Activated T-cell treated with anti-CD3 and anti-CD28 coated beads, Interleukin-2, amount 50 U/mL, for 1 hour (primary cell): Measurements from ENCODE around the gene TGFA.
A peak's percentile ranks its signal among the peaks of the same experiment; 100 is the strongest.

Experiments used
- DNase-seq: peaks from one replicate; pipeline ENCODE4 v3.0.0-alpha.2; 2020

The TGFA gene

GRCh38 chr2:70461414-70461813, 92.2 kb downstream of the TGFA start:
- no peak for DNase-seq

DNA sequence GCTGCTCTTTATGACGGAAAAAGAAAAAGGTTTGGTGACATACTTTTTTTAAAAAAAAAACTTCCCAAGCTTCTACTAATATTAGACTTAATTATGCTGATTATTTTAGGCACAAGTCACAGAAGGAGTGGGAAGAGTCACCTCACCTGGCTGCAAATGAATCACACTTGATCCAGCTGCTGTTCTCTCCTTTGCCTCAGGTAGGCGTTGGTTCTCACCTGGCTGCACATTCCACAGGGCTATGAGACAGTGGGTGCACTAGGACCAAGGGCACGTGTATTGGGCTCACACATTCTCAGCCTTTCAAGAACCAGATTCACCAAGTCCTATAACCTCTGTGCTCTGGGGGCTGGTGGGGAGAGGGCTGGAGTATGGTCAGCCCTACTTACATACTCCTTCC, 93.3 kb downstream of the TGFA start:
- DNase-seq = no peak

DNA sequence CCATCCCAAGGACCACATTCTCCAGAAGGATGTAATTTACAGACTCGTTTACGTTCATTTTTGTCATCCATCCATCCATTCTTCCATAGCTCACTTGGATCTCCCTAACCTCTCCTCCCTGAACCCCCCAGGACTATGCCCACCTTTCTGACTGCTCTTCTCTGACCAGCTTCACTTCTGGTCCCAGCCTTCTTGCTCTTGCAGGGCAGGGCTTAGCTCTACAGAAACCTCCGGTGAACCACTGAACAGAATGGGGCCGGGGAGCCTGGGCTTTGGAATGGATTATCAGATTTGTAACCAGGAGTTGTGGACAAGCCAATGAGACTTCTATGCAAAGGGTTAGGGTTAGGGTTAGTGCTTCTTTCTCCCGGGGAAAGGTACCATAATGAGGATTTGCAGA, 95.0 kb downstream of the TGFA start:
- no peak for DNase-seq

DNA sequence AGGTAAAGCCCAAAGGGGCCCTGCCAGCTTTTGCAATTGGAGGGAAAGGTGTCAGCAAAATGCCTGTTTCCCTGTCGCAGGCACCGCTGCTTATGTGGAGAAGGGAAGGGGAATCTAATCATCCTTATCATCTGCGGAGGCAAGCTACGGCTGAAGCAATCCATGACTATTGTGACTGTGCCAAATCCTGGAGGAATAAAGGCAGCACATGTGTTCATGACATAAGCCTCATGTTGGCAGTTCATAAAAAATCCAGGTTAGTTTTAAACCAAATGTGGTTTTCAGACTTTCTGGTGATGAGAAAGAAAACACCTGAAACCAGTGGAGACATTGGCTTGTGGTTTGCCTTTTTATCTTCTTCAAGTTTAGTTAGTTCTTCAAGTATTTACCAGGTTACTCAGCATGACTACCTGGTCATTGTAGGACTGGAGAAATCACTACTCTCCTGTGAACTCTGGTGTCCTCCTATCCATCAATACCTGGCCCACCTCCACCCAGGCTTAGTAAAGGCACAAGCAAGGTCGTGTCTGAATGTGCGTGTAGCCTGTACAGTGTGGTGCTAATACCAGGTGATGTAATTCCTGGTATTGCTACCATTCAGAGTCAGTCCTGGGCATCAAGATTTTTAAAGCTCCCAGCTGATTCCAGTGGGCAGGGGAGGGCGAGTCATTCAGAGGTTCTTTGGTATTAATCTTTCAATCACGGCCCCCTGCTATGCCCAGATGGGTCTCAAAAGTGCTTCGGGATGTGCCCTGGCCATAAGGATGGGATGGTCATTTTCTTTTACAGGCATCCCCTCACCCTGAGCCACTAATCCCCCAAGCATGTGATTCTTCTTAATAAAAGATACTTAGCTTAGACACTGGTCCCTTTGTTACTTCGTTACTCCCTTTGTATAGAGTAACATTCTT, 96.8 kb downstream of the TGFA start:
- no peak for DNase-seq

- no peak for DNase-seq
These were observed 98.6 kb downstream of the TGFA start for GRCh38 chr2:70454936-70455544.

DNA sequence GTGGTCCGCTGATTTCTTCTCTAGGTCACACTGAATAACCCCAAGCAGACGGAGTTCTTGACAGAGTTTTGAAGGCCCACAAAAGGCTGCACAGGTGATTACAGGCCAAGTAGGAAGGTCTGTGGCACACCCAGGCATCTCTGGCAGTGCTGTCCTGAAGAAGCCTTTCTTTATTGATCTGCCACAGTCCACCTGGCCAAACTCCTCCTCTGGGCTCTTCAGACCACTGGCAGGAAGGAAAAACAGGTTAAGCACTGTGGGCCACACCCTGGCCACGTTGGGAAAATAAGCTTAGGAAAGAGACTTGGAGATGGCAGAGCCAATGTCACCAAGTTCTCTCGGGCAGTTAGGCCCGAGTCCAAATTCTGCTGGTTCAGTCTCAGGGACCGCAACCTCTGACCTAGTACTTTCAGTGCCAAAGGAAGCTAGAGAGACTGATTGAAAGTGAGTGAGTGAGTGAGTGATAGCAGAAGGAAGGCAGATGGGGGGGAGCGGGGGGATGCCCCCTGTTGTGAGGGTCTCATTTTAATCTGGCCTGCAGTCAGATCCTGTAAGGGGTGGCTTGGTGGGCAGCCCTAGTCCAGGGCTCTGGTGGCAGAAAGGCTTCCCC, 102.9 kb downstream of the TGFA start:
- DNase-seq = no peak

DNA sequence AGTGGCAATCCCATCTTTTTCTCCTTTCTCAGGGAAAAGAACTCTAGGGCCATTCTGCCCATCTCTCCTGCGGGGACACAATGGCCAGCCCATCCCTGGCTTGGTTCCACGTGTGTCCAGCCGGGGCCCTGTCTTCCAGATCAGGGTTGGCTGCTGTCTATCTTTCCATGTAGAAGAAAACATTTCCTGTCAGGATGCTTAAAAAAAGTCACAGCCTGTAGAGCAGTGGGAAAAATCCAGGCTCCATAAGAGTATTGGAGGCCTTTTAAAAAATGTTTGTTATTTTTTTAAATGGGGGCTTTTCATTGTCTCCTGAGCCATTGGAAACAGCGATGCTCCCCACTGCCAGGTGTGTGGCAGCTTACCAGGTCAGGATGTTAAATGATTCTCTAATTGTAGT, 105.6 kb downstream of the TGFA start:
- no peak for DNase-seq

DNA sequence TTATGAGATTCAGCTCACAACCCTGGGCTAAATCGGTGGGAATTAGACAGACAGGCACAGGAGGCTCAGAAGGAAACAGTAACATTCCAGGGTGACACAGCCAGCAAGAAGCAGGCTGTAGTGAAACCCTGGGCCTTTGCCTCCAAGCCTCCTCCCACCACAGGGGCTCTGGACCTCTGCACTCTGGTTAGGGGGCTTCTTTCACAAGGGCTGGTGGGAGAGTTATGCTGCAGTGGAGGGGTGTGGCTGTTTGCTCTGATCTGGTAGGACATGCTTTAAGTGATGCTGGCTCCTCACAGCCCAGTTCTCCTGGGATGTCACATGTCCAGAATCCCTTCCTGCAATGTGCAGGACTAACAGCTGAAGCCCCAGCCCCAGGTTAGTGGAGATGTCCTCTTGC, 109.9 kb downstream of the TGFA start:
- DNase-seq = no peak

GRCh38 chr2:70443078-70443465, 110.6 kb downstream of the TGFA start:
- no peak for DNase-seq

DNA sequence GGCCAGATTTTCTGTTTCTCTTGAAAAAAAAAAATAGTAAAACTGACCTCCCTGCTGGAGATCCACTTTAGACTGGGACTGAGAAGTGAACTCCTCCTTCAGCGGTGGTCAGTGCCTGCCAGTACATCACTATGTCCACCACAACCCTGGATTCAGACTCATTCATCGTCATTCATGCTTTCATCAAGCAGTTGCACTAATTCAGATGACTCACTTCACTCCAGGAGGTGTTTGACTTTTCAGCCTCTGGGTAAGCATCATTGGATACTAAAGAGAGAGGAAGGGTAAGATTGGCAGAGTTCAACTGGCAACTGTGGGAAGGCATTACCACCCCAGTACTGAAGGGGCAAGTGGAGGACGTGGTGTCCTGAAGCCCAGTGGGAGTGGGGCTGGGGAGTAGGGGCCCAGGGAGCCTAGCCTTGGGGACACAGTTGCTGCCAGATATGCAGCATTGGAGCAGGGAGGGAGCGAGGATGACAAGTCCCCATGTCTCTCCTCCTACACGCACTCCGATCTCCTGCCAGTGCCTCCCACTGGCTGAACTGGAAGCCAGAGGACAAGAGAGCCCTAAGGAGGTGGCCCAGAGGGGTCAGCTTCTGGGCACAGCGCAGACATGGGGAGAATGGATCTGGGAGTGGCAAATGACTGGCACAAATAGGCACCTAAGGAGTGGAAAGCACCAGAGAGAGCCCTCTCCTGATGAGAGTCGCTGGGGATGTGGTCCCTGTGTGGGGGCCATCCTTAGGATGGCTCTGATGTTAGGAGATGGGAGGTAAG, 111.1 kb downstream of the TGFA start:
- DNase-seq = no peak

GRCh38 chr2:70440621-70441020, 113.0 kb downstream of the TGFA start:
- DNase-seq = peak; percentile 48

DNA sequence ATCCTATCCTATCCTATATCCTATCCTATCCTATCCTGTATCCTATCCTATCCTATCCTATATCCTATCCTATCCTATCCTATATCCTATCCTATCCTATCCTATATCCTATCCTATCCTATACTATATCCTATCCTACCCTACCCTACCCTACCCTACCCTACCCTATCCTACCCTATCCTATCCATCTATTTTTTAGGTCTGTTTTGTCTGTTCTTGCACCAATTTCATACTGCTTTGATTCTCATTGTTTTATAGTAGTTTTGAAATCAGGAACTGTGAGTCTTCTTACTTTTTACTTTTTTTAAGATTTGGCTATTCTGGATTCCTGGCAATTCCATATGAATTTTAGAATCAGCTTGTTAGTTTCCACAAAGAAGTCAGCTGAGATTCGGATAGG, 118.5 kb downstream of the TGFA start:
- no peak for DNase-seq

DNA sequence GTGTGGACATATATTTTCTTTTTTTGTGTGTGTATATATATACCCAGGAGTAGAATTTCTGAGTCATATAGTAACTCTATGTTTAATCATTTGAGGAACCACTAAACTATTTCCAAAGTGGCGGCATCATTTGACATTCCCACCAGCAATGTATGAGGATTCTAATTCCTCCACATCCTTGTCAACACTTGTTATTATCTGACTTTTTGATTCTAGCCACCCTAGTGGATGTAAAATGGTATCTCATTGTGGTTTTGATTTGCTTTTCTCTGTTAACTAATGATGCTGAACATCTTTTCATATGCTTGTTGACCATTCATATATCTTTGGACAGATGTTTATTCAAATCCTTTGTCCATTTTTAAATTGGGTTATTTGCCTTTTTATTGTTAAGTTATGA, 120.3 kb downstream of the TGFA start:
- no peak for DNase-seq

GRCh38 chr2:70431716-70432347, 121.8 kb downstream of the TGFA start:
- no peak for DNase-seq

DNA sequence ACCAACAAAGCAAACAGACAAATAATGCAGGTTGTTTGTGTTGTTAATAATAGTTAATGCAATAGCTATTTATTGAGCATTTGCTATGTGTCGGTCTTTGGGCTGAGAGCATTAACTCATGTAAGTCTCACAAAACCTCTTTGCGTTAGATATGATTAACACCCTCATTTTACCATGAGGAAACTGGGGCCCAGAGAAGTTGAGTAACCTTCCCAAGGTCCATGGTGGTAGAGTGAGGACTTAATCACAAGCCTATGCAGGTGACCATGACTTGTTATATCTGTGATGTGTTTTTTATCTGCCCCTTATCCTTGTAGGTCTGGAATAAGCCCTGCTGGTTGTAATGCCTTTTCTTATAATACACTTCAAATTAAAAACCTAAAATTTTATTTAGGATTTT, 127.3 kb downstream of the TGFA start:
- DNase-seq = no peak

DNA sequence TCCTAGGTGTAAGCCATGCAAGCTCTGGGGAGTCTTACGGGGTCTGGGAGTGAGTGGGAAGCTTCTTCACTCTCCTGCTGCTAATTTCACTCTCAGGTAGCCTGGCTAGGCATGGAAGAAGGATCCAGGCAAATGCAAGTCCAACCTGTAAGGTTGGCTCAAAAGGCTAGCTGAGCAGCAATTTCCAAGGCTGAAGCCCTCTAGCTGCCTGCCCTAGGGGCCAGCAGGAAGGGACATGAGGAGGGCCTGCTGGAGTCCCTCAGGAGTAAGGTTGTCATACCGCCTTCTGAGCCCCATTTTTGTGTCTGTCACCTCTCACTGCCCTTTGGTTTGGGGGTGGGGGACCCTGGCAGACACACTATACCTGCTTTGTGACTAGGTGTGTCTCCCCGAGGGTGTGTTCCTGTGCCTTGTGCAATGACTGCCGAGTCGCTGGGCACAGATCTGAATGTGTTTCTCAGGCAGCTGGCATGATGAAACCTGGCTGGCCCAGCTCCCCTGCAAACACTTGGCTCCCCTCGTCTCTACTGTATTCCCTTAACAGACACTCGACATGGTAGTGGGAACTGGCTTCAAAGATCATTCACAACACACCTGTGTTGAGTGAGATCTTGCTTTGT, 127.8 kb downstream of the TGFA start:
- DNase-seq = no peak

DNA sequence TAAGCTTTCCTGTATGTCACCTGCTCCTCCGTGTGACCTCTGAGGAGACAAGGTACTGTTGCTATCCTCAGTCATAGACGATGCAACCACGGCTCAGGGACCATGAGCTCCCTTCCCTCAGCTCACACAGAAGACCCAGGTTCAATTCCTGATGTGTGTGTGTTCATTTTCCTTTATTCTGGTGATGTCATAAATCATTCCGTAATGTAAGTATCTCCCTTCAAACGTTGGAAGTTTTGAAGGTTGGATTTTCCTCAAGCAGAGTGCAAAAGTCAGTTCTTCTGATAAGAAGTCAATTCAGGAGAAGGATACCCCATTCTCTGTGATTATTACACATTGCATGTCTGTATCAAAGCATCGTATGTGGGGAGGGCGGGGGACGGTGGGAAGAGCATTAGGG, 132.9 kb downstream of the TGFA start:
- no peak for DNase-seq

DNA sequence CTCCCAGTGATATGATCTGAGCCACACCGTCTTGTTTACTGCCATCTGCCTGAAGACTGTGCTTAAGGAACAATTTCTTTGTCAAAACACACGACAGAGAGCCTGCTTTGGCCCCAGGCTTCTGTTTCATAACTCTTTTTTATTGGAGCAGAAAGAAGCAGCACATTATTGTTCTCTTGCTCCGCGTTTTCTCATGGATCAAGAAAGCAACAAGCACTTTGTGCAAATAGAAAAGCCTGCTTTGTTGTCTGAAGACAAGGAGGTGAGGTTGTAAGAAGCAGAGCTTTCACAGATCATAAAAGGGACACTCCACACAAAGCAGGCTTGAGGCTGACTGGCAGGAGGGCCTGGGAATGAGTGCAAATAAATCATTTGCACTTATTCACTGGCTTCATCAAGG, 133.5 kb downstream of the TGFA start:
- DNase-seq = no peak

GRCh38 chr2:70418514-70418913, 135.1 kb downstream of the TGFA start:
- DNase-seq = no peak

DNA sequence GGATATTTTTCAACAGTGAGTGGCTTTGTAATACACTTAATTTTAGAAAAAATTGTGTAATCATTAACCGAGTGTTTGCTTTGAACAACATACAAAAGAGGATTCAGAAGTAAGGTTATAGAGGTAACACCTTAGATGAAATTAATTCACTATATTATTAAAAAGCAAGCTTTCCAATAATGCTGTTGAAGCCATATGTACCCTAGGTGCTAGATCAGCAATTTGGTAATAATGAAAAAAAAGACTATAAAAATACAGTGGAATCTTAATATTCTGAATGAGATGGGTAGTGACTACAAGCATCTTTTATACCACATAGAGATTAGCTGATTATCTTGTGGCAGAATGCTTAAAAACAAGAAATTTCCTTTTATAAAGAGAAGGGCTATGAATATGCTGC, 136.6 kb downstream of the TGFA start:
- DNase-seq = no peak

DNA sequence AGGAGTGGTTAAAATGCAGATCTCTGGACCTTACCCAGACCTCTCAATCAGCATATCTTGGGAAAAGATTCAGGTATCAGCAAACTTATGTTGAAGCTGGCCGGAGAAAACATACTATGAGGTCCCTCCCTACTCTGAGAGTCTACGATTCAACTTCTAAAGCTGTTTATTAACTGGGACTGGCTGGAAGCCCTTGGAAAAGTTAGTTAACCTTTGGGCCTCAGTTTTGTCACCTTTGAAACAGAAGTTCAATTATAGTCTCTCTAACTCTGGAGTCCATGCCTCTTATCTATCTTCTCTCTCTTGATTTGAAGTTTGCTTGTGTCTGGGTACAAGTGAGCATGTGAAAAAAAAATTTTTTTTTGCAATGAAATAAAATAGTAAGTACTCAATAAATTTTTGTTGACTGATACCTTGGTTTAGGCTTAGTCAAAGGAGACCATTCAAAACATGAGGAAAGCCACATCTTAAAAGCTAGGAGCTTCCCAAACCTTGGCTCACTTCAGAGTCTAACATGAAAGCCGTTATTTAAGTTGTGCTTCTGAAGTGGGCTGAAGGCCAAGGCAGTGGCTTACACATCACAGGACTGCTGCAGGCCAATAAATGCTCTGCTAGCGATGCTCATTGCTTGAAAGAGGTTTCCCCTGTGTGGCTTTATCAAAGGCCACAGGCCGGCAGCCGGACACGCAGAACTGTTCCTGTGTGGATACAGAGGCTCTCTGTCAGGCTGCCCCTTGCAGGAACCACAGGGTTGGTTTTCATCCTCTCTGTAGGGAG, 141.1 kb downstream of the TGFA start:
- no peak for DNase-seq
